ENCODE measurements around the gene TRNAU1AP.
"Not testable (repeated sequence)": the region's sequence is repeated elsewhere in the genome, so short reads cannot be mapped to it uniquely, and the experiment has no call there.

The TRNAU1AP gene

GRCh38 chr1:28522537-28522936 is 30.3 kb upstream of the TRNAU1AP start:
- FAIRE-seq, result not testable (repeated sequence)

- FAIRE-seq, result not testable (repeated sequence)
Measured at GRCh38 chr1:28525002-28525642, 27.8 kb upstream of the TRNAU1AP start.

GRCh38 chr1:28526886-28527285 is 26.0 kb upstream of the TRNAU1AP start:
- no peak for FAIRE-seq

- FAIRE-seq, result no peak
Measured at GRCh38 chr1:28530456-28530855, 22.4 kb upstream of the TRNAU1AP start.

- no peak for FAIRE-seq
Measured at GRCh38 chr1:28534671-28535070, 18.2 kb upstream of the TRNAU1AP start.

- no peak for FAIRE-seq
Measured at GRCh38 chr1:28535180-28535579, 17.7 kb upstream of the TRNAU1AP start.

GRCh38 chr1:28537457-28538199 is 15.3 kb upstream of the TRNAU1AP start:
- no peak for FAIRE-seq

- no peak for FAIRE-seq
Measured at GRCh38 chr1:28538286-28538685, 14.6 kb upstream of the TRNAU1AP start.

GRCh38 chr1:28540651-28541050 is 12.2 kb upstream of the TRNAU1AP start:
- FAIRE-seq, result no peak

GRCh38 chr1:28541414-28542015 is 11.4 kb upstream of the TRNAU1AP start:
- FAIRE-seq, result not testable (repeated sequence)

- FAIRE-seq, result no peak
Measured at GRCh38 chr1:28545246-28545628, 7.6 kb upstream of the TRNAU1AP start.

- no peak for FAIRE-seq
Measured at GRCh38 chr1:28548318-28548717, 4.6 kb upstream of the TRNAU1AP start.

GRCh38 chr1:28551381-28551780 is 1.5 kb upstream of the TRNAU1AP start:
- no peak for FAIRE-seq

GRCh38 chr1:28560886-28561285 is 8.0 kb downstream of the TRNAU1AP start:
- no peak for FAIRE-seq

GRCh38 chr1:28564310-28564709 is 11.4 kb downstream of the TRNAU1AP start:
- no peak for FAIRE-seq

GRCh38 chr1:28565040-28565439 is 12.2 kb downstream of the TRNAU1AP start:
- no peak for FAIRE-seq

- FAIRE-seq, result no peak
Measured at GRCh38 chr1:28565726-28566125, 12.8 kb downstream of the TRNAU1AP start.

GRCh38 chr1:28566931-28567330 is 14.0 kb downstream of the TRNAU1AP start:
- FAIRE-seq, result no peak

- no peak for FAIRE-seq
Measured at GRCh38 chr1:28571911-28572310, 19.0 kb downstream of the TRNAU1AP start.

- not testable (repeated sequence) for FAIRE-seq
Measured at GRCh38 chr1:28572891-28573290, 20.0 kb downstream of the TRNAU1AP start.

- FAIRE-seq, result no peak
Measured at GRCh38 chr1:28573564-28573963, 20.7 kb downstream of the TRNAU1AP start.

GRCh38 chr1:28577052-28577678 is 24.3 kb downstream of the TRNAU1AP start:
- FAIRE-seq, result no peak

- no peak for FAIRE-seq
Measured at GRCh38 chr1:28577738-28578536, 25.1 kb downstream of the TRNAU1AP start.
